ENCODE data around the gene PLA2G2D.
"Not testable (repeated sequence)": the region's sequence is repeated elsewhere in the genome, so short reads cannot be mapped to it uniquely, and the experiment has no call there.

PLA2G2D gene

GRCh38 chr1:20142001-20142710 lies 22.8 kb upstream of the PLA2G2D start:
- DNase-seq, result no peak

- no peak for DNase-seq
These were observed 22.1 kb upstream of the PLA2G2D start for GRCh38 chr1:20141466-20141865.

- no peak for DNase-seq
These were observed 21.7 kb upstream of the PLA2G2D start for GRCh38 chr1:20141001-20141400.

- no peak for DNase-seq
These were observed 20.7 kb upstream of the PLA2G2D start for GRCh38 chr1:20139776-20140612.

GRCh38 chr1:20138961-20139550 lies 19.7 kb upstream of the PLA2G2D start, which contains the start of gene PLA2G2F:
Gene PLA2G2F, plus strand, starts transcription at chr1:20139323. Its CDS starts 105 bp downstream, at chr1:20139428.
- no peak for DNase-seq

GRCh38 chr1:20138346-20138745 lies 19.0 kb upstream of the PLA2G2D start:
- no peak for DNase-seq

GRCh38 chr1:20137604-20138003 lies 18.3 kb upstream of the PLA2G2D start:
- DNase-seq, result no peak

- no peak for DNase-seq
These were observed 17.7 kb upstream of the PLA2G2D start for GRCh38 chr1:20137055-20137454.

- no peak for DNase-seq
These were observed 16.9 kb upstream of the PLA2G2D start for GRCh38 chr1:20136249-20136648.

- DNase-seq, result no peak
These were observed 15.7 kb upstream of the PLA2G2D start for GRCh38 chr1:20134995-20135394.

- not testable (repeated sequence) for DNase-seq
These were observed 11.2 kb upstream of the PLA2G2D start for GRCh38 chr1:20130518-20130917.

GRCh38 chr1:20126806-20127440 lies 7.6 kb upstream of the PLA2G2D start:
- DNase-seq, result no peak

- DNase-seq, result no peak
These were observed 6.9 kb upstream of the PLA2G2D start for GRCh38 chr1:20126041-20126805.

GRCh38 chr1:20125100-20125499 lies 5.8 kb upstream of the PLA2G2D start:
- DNase-seq, result no peak

GRCh38 chr1:20124456-20125057 lies 5.2 kb upstream of the PLA2G2D start:
- no peak for DNase-seq

GRCh38 chr1:20123722-20124455 lies 4.6 kb upstream of the PLA2G2D start:
- no peak for DNase-seq

- DNase-seq, result no peak
These were observed 1.5 kb upstream of the PLA2G2D start for GRCh38 chr1:20120796-20121195.

- no peak for DNase-seq
These were observed 2.1 kb downstream of the PLA2G2D start for GRCh38 chr1:20117236-20117635.

GRCh38 chr1:20115916-20116315 lies 3.4 kb downstream of the PLA2G2D start:
- no peak for DNase-seq

GRCh38 chr1:20115479-20115878 lies 3.9 kb downstream of the PLA2G2D start:
- no peak for DNase-seq

- no peak for DNase-seq
These were observed 5.2 kb downstream of the PLA2G2D start for GRCh38 chr1:20114021-20114648.

All from NCI-H2081 (cell line).